HG03520 (cell line): Measurements from ENCODE around the gene TMEM86A.
A peak's percentile ranks its signal among the peaks of the same experiment; 100 is the strongest.

Experiments
- ATAC-seq: cut with Tn5 transposase; IDR thresholded peaks from one replicate; pipeline ENCODE4 v1.9.1; 2021; ENCODE audit warnings: mild to moderate bottlenecking, moderate library complexity; ENCODE audit not compliant: unreplicated experiment

Gene TMEM86A

DNA sequence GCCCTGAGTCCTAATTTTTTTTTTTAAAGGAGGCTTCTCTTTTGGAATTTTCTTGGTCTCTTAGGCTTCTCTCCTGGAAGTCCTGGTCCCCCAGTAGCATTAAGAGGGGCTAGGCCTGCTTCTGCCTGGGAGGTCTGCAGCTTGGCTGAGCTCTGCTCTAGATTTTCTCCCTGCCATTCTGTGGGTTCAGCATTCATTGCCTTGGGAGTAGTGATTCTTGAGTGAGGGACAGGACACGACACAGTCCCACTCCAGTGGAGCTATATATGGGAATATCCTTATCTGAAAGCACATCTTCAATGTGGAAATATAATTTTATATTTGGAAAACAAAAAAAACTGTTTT lies 23.7 kb downstream of the TMEM86A start:
- ATAC-seq = no peak

DNA sequence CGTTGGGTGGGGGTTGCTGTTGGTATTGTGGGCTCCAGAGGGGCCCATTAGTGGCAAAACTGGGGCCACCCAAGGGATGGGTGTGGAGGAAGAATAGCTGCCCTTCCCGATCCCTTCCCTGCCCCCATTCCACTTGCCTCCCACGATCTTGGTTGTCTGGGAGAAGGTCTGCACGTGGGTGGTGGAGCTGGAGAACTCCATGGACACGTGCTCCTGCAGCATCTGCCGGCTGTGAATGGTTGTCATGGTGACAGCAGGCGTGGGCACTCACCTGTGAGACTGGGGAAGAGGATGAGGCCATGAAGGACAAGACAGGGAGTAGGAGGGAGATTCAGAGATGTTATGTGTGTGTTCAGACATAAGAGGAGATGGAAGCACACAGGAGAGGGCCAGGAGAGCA lies 25.4 kb downstream of the TMEM86A start:
- ATAC-seq = no peak

DNA sequence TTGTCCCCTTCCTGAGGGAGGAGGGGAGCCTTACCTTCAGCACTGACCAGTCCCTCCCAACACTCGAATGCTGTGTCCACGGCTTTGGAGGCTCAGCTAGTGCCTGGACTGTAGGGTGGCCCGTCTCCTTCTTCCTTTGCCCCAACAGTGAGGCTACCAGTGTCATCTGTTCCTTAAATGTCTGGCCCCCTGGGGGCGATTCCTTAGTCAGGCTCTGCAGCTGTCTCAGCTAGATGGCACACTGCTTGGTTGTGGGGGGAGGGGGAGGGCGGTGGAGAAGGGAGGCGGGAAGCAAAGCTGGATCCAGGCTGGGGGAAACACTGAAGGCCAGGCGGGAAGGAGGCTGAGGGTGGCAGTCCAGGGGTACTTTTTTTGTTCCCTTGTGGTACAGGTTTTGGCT lies 27.5 kb downstream of the TMEM86A start, which contains the start of gene IGSF22:
Gene IGSF22 (minus strand): TSS at position 149 of the 400 bp plus-strand sequence. CDS start 1,952 bp downstream, outside the sequence.
- no peak for ATAC-seq

DNA sequence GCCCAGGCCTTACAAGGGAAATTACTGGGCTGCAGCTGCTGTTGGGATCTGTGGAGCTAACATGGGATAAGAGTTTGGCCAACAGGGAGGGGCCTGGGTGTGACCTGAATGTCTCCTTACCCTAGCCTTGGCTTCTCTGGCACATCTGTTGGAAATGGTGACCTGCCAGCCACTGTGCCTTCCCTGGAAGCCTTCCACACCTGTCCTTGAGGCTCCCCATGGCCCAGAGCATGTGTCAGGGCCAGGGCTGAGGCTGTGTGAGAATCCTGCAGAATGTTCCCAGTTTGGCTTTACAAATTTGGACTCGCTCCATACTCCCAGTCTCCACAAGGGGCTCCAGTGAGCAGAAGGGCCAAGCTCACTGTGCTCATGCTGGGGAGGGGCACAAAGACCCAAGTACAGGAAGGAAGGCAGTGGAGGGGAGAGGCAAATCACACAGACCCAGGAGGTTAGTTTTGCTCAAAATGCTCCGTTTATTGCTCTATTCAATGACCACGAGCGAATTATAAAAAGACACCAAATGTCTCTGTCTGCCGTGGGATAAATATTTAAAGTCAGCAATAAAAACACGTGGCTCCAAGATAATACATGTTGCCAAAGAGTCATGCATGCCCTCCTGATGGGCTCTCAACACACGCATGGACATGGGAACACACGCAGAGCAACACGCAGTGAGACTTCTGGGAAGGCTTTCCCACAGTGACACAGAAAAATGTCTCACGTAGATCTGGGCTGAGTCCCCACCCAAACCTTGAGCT lies 29.1 kb downstream of the TMEM86A start:
- ATAC-seq = peak; percentile 51

GRCh38 chr11:18728658-18729057 lies 30.1 kb downstream of the TMEM86A start:
- no peak for ATAC-seq

- no peak for ATAC-seq
Observed at GRCh38 chr11:18729426-18729825, 30.8 kb downstream of the TMEM86A start.

DNA sequence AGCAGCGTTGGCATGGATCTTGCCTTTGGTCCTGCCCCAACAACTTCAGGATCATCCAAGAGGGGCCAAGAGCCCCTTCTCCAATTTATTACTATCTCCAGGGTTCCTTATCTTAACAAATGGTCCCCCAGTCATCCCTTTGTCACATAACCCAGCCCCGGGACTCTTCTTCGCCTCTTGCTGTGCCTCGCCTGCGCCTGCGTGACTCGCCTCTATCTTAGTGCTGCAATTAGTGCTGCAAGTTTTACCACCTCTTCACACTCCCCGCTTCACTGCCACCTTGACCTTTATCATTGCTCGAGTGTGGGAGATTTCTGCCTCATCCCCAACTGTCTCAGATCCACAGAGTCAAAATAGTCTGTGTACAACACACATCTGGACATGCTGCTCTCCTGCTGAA lies 31.4 kb downstream of the TMEM86A start:
- no peak for ATAC-seq

GRCh38 chr11:18731441-18731840 lies 32.9 kb downstream of the TMEM86A start:
- no peak for ATAC-seq

DNA sequence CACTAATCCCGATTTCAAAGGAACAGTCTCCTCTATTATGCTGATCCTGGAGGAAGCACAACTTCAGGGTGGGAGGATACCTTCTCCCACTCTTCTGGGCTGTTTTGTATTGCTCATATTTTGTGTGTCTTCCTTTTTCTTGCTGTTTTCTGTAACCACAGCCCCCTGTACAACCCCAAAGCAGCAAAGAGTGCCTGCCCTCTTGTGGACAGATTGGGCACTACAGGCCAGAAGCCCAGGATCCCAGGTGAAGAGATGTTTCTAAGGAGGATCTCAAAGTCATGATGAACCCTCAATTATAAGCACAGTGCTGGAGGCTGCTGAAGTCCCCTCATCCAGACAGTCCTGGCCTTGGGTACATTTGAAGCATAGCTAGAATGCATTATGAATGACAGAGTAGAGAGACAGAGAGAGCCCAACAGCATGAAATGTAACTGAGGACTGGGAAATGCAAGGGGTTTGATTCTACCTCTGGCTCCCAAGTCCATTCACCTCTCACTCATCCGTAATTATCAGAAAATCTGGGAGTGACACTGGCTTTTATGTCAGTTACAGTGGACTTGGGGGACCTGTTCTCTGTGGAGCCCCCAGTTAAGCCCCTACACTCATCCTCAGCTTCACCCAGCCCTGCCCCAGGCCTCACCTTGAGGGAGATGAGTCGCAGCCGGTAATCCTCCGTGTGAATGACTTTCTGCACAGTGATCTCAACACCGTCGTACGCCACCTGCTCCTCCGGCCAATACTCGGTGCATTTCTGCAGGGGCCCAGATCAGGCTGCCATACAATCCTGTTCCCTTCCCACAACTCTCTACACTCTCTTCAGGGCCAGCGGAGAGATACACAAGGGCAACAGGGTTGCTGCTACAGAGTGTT lies 33.6 kb downstream of the TMEM86A start:
- ATAC-seq = no peak

- no peak for ATAC-seq
Observed at GRCh38 chr11:18733202-18733601, 34.6 kb downstream of the TMEM86A start.

DNA sequence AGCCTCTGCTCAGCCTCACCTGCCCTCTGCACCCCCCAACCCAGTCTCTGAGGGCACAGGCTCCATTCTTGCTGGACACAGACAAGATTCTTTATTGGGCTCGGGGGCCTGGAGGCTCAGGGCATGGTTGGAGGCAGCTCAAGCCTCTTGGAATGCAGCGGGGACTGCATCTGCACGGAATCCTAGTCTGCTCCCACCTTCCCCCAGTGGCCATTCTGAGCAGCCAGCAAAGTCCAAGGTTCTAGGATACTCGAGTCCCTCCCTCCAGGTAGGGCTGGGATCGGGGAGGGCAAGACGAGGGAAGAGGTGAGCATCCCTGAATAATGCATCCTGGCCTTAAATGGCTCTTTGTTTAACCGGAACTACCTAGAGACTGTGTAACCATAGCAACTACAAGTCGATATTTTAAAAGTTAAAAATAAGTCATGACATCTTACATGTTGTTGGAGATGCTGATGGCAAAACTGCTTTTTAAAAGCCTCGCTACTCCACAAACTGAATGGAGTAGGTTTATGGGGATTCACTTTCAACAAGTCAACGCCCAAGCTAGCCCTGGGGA lies 38.1 kb downstream of the TMEM86A start:
- ATAC-seq = no peak

DNA sequence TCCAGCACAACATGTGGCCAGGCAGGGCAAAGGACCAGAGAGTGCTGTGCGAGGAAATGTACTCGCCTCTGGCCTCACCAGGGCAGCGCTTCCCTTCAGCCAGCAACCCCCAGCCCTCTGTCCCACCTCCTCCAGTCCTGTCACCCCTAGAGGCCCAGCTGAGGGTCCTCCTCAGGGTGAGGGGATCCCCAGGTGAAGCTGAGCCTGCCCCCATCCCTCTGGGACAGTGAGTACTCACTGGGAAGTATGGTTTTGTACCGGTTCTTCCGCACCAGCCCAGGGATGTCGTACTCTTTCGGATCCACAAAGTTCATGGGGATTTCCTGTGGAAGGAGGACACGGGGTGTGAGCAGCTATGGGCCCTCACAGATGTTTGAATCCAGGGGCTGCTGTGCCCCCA lies 39.1 kb downstream of the TMEM86A start:
- no peak for ATAC-seq

- ATAC-seq = no peak
Observed at GRCh38 chr11:18739685-18740084, 41.1 kb downstream of the TMEM86A start.

DNA sequence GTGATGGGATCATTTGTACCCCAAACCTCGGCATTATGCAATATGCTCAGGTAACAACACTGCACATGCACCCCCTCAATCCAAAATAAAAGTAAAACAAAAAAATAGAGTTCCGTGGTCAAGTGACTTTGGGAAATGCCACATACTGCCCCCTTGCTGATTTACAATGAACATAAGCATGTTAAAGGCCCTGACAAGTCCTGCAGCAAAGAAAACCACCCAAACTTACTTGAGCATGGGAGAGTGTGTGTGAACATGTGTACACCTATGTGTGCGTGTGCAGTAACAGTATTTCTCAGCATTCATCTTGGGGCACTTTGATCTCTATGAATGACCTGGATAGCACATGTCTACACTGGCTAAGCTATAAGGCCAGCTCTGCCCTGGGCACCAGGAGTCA lies 43.2 kb downstream of the TMEM86A start:
- no peak for ATAC-seq

GRCh38 chr11:18743365-18743764 lies 44.8 kb downstream of the TMEM86A start:
- no peak for ATAC-seq

DNA sequence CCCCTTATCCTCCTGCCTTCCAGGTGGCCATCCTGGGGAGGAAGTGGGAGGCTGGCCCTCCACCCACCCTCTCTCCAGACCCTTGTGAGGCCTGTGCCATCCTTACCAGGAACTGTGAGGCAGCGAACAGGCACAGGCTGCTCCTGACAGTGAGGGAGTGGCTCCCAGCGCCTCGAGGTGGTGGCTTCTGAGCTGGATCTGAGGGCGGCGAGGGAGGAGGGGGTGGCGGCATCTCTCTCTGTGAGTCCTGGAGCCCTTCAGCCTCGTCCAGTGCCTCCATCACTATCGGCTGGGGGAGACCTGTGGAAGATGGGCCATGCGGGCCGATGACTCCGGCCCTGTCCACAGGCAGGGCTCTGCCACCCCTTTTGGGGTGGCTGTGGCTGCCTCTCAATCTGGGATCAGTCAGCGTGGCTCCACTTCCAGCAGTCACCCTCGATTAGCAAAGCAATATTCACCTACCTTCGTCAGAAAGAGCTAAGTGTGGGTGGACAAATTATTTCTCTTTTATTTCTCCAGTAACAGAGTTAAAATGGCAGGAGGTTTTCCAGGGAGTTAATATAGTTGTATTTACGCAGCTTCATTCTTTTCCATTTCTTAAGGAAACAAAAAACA lies 45.4 kb downstream of the TMEM86A start:
- no peak for ATAC-seq

GRCh38 chr11:18745251-18745650 lies 46.7 kb downstream of the TMEM86A start:
- no peak for ATAC-seq

DNA sequence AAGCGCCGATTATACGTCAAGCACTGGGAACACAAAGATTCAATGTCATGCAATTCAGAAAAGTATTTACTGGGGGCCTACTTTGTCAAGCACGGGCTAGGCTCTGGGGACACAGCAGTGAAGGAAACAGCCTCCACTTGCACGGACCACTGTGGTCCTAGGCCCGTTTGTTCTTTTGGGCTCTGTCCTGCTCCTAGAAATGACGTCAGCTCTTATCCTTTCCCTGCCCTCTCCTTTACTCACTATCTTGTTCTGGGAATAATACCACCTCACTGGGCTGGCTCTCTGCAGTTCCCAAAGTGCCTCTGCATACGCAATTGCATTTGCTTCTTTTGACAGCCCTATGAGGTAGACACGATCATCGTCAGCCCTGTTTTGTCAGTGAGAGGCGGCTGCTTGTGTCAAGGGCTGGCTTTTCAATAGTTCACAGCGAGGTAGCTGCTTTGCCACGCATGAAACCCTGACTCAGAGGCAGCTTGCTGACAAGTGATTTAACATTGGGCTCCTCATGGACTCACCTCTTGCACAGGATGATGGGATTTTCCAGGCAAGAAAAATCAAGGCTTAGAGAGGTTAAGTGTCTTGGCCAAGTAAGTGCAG lies 50.3 kb downstream of the TMEM86A start:
- no peak for ATAC-seq

DNA sequence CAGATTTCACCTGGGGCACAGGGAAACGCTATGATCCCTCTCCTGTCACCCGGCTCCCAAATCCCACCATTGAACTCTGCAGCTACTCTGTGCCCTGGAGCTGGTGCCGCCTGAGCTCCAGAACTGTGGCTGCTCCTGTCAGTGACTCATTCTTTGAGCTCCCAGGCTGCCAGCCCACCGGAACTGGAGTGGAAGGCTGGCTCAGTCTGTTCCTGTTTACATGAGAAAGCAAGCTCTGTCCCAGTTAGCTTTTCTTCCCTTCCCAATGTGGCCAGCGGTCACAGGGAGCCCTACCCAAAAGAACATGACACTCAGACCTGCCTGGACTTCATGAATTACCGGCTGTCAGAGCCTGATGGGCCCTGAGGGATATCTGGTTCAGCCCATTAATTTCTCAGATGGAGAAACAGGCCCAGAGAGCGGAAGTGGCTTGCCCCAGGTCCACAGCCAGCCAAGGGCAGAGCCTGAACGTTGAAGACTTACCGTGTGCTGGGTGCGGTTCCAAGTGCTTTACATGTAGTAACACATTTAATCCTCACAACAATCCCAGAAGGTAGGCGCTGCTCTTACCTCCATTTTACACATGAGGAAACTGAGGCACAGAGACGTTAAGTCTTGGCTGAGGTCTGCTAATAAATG lies 51.2 kb downstream of the TMEM86A start:
- ATAC-seq = no peak

DNA sequence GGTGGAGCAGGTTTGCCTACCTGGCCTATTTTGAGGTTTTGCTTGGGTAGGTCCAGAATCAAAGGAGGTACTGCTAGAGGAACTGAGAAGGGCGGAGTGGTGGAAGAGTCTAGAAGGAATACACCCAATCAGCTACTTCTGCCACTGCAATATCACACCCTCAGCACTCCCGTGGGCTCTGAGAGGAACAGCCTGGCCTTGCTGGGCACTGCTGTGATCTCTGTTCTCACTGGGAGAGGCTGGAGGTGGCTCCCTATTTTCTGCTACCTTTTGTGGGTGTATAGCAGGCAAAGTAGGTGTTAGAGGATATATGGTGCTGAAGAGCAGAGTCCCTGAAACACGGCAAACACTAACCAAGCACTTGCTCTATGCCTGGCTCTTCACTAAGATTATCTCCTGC lies 52.4 kb downstream of the TMEM86A start:
- no peak for ATAC-seq

GRCh38 chr11:18752502-18752901 lies 53.9 kb downstream of the TMEM86A start:
- no peak for ATAC-seq
